GM18502 (cell line): Measurements from ENCODE around the gene PYCARD.
"Not testable (repeated sequence)": the region's sequence is repeated elsewhere in the genome, so short reads cannot be mapped to it uniquely, and the experiment has no call there.

ENCODE experiments used
- ATAC-seq: cut with Tn5 transposase; IDR thresholded peaks from one replicate; pipeline ENCODE4 v1.9.1; 2021; ENCODE audit warnings: mild to moderate bottlenecking; ENCODE audit not compliant: unreplicated experiment, poor library complexity

Gene PYCARD

DNA sequence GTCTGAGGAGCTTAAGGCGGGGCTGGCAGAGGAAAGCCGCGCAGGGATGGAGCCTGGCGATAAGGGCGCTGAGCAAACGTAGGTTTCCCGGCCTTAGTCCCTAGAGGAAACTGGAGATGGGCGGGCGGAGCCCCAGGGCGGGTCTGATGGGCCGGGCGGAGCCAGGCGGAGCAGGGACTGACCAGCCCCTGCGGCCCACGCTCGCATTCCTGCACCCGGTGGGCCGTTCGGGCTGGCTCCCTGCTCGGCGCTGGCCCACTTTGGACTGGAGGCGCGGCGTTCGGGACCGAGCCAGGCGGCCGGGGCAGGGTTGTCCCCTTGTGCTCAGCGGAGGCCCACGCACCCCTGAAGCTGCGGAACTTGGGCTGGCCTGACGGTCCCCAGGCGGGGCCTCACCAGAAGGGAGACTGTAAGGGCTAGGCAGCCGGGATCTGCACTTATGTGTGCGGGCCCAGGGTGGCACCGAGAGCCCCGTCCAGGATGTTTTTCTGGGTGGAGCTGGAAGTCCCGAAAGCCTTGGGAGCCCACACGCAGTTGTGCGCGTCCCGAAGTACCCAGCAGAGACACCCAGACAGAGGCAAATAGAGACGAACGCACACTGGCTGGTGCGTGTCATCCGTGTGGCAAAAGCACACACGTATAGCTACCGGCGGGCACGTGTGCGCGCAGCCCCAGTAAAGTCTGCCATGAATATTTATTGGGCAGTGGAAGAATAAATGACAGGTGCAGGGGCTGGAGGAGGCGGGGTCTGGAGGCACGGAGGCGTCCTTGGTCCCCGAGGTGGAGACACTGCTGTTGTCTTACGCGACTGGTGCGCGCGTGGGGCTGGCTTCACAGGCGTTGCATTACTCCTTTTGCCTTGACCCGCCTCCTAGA is 13.0 kb upstream of the PYCARD start:
- no peak for ATAC-seq

GRCh38 chr16:31214708-31215286 is 12.2 kb upstream of the PYCARD start:
- ATAC-seq: no peak

DNA sequence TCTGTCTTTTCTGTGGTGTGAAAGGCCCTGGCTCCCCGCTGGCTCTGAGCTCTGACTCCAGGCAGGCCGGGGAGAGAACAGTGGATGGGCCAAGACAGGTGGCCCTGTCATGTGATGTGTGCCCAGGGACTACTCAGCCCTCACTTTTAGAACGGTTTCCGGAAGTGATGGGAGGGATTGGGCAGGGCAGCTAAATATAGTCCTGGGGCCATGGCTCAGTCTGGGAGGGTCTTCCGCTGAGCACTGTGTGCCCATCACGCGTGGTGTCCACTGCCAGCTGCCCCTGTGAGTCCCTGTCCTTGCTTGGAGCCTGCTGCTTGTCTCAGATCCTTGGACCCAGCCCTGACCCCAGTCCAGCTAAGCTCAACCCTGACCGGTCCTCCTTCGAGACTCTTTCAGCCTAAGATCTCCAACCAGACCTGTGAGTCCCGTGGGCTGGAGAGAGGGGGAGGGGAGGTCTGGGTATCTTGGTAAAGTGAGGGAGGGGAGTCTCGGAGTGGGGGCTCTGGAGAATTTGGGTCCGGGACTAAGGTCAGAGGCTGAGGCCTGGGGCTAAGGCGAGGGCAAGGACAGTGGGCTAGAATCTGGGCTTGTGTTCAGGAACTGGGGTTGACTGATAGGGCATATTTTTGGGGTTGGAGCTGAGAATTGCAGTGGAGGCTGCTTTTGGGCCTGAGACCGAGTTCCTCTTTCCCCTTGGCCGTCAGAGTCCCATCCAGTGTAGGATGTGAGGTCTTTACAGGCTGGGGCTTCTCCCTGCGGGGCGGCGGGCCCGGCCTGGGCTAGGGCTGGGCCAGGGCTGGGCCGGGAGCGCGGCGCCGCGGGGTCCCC is 11.5 kb upstream of the PYCARD start, which contains the start of gene TRIM72:
Gene TRIM72 (plus strand): TSS at position 243 of the 831 bp plus-strand sequence. CDS start 620 bp downstream, outside the sequence.
- ATAC-seq: no peak

DNA sequence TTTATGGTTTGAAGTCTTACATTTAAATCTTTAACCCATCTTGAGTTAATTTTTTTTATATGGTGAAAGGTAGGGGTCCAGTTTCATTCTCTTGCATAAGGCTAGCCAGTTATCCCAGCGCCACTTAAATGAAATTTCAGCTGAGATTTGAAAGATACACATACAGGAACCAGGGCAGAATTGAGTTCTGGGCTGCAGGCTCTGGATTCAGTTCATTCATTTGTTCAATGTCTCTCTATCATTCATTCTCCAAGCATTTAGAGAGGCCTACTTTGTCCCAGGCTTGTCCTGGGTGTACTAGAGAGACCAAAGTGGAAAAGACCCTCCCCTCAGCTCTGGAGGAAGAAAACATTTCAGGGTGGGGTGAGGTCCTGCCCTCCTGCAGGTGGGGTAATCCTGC is 10.8 kb upstream of the PYCARD start:
- no peak for ATAC-seq

- ATAC-seq: no peak
Measured at GRCh38 chr16:31206776-31207175, 4.2 kb upstream of the PYCARD start.

DNA sequence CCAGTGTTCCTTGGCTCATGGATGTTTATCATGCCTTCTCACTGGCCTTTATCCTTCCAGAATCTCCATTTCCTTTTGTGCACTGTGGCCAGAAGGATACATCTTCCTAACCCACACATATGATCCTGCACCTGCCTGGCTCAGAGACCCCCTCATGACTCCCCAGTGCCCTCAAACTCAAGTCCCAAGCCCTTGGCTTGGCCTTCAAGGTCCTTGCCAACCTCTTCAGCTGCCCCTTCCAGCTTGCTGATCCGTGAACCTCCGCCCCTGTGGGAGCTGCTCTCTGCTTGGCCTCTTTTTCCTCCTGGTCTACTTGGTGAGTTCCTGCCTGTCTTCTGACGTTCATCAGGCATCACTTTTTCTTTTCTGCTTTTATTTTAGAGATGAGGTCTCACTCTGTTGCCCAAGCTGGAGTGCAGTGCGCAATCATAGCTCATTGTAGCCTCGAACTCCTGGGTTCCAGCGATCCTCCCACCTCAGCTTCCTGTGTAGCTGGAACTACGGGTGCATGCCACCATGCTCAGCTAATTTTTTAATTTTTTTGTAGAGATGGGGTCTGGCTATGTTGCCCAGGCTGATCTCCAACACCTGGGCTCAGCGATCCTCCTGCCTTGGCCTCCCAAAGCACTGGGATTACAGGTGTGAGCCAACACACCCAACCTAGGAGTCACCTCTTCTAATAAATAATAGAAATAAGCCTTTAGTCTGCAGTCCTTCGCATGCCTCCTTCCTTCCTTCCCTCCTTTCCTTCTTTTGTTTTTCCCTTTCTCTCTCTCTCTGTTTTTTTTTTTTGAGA is 2.5 kb upstream of the PYCARD start:
- ATAC-seq: no peak

GRCh38 chr16:31201582-31202413 is 762 bp downstream of the PYCARD start:
- peak; percentile 67 for ATAC-seq

GRCh38 chr16:31200821-31201568 is 1.6 kb downstream of the PYCARD start:
- ATAC-seq: no peak

DNA sequence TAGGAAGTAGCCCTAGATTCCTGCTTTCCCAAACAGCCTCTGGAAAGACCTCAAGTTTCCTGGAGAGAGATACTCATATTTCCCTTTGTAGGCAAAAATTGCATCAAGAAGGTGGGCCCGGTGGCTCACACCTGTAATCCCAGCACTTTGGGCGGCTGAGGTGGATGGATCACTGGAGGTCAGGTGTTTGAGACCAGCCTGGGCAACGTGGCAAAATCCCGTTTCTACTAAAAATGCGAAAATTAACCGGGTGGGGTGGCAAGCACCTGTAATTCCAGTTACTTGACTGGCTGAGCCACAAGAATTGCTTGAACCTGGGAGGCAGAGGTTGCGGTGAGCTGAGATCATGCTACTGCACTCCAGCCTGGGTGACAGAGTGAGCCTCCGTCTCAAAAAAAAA is 2.4 kb downstream of the PYCARD start:
- not testable (repeated sequence) for ATAC-seq

GRCh38 chr16:31199430-31200041 is 3.0 kb downstream of the PYCARD start:
- ATAC-seq: no peak

- no peak for ATAC-seq
Measured at GRCh38 chr16:31198207-31198882, 4.2 kb downstream of the PYCARD start.

GRCh38 chr16:31196324-31197088 is 6.1 kb downstream of the PYCARD start:
- no peak for ATAC-seq

DNA sequence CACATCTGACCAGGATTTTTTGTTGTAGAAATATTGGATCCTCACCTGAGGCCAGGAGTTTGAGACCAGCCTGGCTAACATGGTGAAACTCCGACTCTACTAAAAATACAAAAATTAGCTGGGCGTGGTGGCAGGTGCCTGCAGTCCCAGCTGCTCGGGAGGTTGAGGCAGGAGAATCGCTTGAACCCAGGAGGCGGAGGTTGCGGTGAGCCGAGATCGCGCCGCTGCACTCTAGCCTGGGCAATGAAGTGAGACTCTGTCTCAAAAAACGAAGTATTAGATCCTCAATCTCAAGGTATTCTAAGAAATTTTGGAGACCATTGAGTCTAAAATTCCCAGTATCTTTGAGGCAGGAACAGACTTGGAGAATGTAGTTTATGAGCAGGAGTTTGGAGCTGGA is 6.7 kb downstream of the PYCARD start:
- ATAC-seq: not testable (repeated sequence)

- no peak for ATAC-seq
Measured at GRCh38 chr16:31194898-31195297, 7.7 kb downstream of the PYCARD start.

- ATAC-seq: no peak
Measured at GRCh38 chr16:31193874-31194273, 8.7 kb downstream of the PYCARD start.

DNA sequence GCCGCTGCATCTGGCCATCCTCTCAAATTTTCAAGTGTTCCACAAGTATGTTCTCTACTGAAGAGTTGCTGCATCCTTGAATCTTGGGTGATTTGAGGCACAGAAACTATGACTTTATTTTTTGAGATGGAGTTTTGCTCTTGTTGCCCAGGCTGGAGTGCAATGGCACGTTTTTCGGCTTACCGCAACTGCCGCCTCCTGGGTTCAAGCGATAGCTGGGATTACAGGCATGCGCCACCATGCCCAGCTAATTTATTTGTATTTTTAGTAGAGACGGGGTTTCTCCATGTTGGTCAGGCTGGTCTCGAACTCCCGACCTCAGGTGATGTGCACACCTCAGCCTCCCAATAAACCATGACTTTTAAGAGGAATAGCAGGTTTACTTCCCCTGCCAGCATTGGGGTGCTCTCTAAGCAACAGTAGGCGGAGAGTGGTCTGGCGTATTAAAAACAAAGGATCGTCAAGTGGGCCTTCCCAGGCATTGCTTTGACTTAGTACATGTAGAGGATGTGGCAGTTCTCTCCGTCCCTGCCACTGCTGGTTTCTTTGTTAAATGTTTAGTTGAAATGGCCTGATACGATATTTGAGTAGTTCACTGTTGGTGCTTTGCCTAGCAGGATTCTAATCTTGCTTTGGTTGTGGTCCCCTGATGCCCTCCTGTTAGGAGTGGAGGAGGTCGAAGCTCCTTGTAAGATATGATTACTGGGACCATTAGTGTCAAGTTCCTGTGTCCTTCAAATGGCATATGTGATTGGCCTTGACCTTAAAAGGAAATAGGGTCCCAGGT is 9.5 kb downstream of the PYCARD start:
- no peak for ATAC-seq
